Measurements from ENCODE around the gene ING5.

GRCh38 chr2:241750076-241750840, 48.4 kb downstream of the ING5 start:
- TF ChIP-seq GATA3 (IDR thresholded peaks at IDR 0.05; ENCODE audit: low read depth, low read length) (no peak), GATA2 (IDR thresholded peaks at IDR 0.05; ENCODE audit: low read depth, low read length) (no peak)

All from SH-SY5Y (cell line).